ENCODE measurements around the gene ASIC3. TPM values are rescaled to one million over a fixed set of nuclear protein-coding genes. Genes with fewer than 3 reads are reported as not detected.

The ASIC3 gene
- total and polyA plus RNA-seq, 3 donors from 2014 or later = 20.8 to 37.9 (median 27.5) TPM

GRCh38 chr7:151080522-151081169 is 32.3 kb downstream of the ASIC3 start, which contains the start of gene FASTK:
Gene FASTK (minus strand): TSS chr7:151080809. CDS start chr7:151080766, 43 bp downstream.
- intact Hi-C loops (cut with DNase I; ENCODE audit: low total_unique reads) = no loop called here
- H3K27ac ChIP-seq = peak within 1 kb of the TSS; percentile 94 to 97
- H3K9me3 ChIP-seq = no peaks in the 10 kb centered on the region
- peaks cover 42% of the 10 kb centered on the region for H3K4me1 ChIP-seq
- WGBS, 2 donors = 0 to 1% methylated on average over 2 to 66 of the region's 66 CpGs
- peak; percentile 97 for DNase-seq
- TF ChIP-seq POLR2A (IDR thresholded peaks at IDR 0.05) = no peak
- TF ChIP-seq CTCF (IDR thresholded peaks at IDR 0.05) = peak in 2 of 3 experiments; percentile 8 to 12
- H3K36me3 ChIP-seq (ENCODE audit: low read depth, missing control alignments) = no peaks in the 10 kb centered on the region
- peak within 1 kb of the TSS; percentile 81 to 90 for H3K4me3 ChIP-seq
- no peaks in the 10 kb centered on the region for H3K27me3 ChIP-seq

GRCh38 chr7:151081170-151082101 is 33.1 kb downstream of the ASIC3 start:
- no peak for DNase-seq
- Histone ChIP-seq H3K9me3 (no peaks in the 10 kb centered on the region), H3K4me3 (peak overlapping the region; percentile 81 to 90), H3K27me3 (no peaks in the 10 kb centered on the region), H3K4me1 (peaks cover 45% of the 10 kb centered on the region), H3K27ac (peak overlapping the region; percentile 94 to 97), H3K36me3 (ENCODE audit: low read depth, missing control alignments) (no peaks in the 10 kb centered on the region)
- intact Hi-C loops (cut with DNase I; ENCODE audit: low total_unique reads) = no loop called here
- WGBS, 2 donors = 11 to 20% methylated on average over 19 to 64 of the region's 64 CpGs
- TF ChIP-seq POLR2A (IDR thresholded peaks at IDR 0.05) (no peak), CTCF (IDR thresholded peaks at IDR 0.05) (no peak)

DNA sequence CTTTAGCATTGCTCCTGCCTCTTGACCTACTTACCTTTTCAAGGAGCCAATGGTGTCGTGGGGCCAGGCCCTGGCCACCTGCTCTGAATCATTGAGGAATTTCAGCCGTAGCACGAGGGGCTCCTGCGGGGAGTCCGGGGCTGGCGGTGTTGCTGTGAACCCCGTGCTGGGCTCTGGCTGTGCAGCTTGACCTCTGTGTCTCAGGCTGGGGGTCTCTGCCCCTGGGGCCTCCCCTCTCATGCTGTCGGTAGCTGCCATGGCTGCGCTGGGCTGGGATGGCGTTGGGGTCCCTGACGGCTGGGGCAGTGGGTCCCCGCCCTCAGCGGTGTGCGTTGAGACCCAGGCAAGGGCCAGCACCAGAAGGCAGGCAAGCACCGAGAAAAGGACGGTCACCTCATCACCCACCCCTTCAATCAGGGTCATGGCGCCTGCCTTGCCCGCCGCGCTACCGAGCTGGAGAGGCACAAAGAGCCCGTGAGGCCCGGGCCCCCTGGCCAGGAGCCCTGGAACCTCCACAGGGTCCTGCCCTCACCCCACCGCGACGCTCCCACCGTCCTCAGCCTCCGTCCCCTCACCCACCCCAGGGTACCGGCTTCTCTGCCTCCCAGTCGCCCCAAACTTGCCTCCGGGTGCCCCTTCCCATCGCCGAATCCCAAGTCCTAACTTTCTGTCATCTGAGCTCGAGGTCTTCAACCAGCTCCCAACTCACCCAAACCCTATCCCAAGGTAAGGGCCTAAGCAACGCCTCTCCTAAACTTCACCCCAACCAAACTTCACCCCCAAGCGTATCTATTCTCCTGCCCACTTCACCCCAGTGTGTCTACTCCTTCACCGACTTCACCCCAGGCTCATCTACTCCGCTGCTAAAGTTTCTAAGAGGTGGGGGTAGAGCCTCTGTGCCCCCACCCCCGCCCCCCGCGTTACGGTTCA is 34.1 kb downstream of the ASIC3 start:
- peak overlapping the region; percentile 94 to 97 for H3K27ac ChIP-seq
- intact Hi-C loops (cut with DNase I; ENCODE audit: low total_unique reads) = no loop called here
- WGBS, 2 donors = 30 to 37% methylated on average over 13 to 36 of the region's 42 CpGs
- H3K9me3 ChIP-seq = no peaks in the 10 kb centered on the region
- DNase-seq = no peak
- no peaks in the 10 kb centered on the region for H3K27me3 ChIP-seq
- no peak for TF ChIP-seq POLR2A (IDR thresholded peaks at IDR 0.05)
- no peak for TF ChIP-seq CTCF (IDR thresholded peaks at IDR 0.05)
- peaks cover 45% of the 10 kb centered on the region for H3K4me1 ChIP-seq
- H3K4me3 ChIP-seq = peak overlapping the region; percentile 89 to 92
- H3K36me3 ChIP-seq (ENCODE audit: low read depth, missing control alignments) = no peaks in the 10 kb centered on the region

GRCh38 chr7:151083071-151083823 is 34.9 kb downstream of the ASIC3 start, which contains the start of gene TMUB1:
Gene TMUB1 (minus strand): TSS chr7:151083493. CDS start chr7:151082563, 930 bp downstream.
- no peaks in the 10 kb centered on the region for H3K36me3 ChIP-seq (ENCODE audit: low read depth, missing control alignments)
- WGBS, 2 donors = 0% methylated on average over 56 of the region's 69 CpGs; no CpG with 5 or more reads in 1 of the 2 donors
- no peaks in the 10 kb centered on the region for H3K9me3 ChIP-seq
- intact Hi-C loops (cut with DNase I; ENCODE audit: low total_unique reads) = no loop called here
- peaks cover 47% of the 10 kb centered on the region for H3K4me1 ChIP-seq
- TF ChIP-seq CTCF (IDR thresholded peaks at IDR 0.05) (peak in 1 of 3 experiments; percentile 6), POLR2A (IDR thresholded peaks at IDR 0.05) (no peak)
- peak within 1 kb of the TSS; percentile 94 to 97 for H3K27ac ChIP-seq
- DNase-seq = peak; percentile 87
- no peaks in the 10 kb centered on the region for H3K27me3 ChIP-seq
- peak within 1 kb of the TSS; percentile 89 to 92 for H3K4me3 ChIP-seq
